ENCODE data around the gene PTPRG.

- TF ChIP-seq CTCF (IDR thresholded peaks at IDR 0.05) (no peak), POLR2A (IDR thresholded peaks at IDR 0.05) (no peak)
Observed at GRCh38 chr3:61928776-61929314, 367.5 kb downstream of the PTPRG start.

All from right lobe of liver (tissue), 4 donors.